H1 (cell line): ENCODE data around the gene LYRM4. TPM values are rescaled to one million over a fixed set of nuclear protein-coding genes. Genes with fewer than 3 reads are reported as not detected.

Experiments
- CTCF ChIA-PET: fragments of 300-600 bp; sonication (Branson Sonifier 250); formaldehyde crosslinking; loops from one replicate; lab custom pipeline; 2021; ENCODE audit not compliant: partially characterized antibody; lab: Charles Lee
- POLR2A ChIA-PET: fragments of 300-600 bp; sonication (Branson Sonifier 250); formaldehyde crosslinking; loops from one replicate; lab custom pipeline; 2021; ENCODE audit warnings: inconsistent platforms; ENCODE audit not compliant: partially characterized antibody; lab: Charles Lee
- DNase-seq, 2 experiments: peaks; one replicate each; pipeline versions ENCODE4 v3.0.0 to v3.0.0-alpha.2; 2010 to 2022; ENCODE audit warnings: low spot score in 2 of 2, low read depth in 1 of 2, mixed read lengths in 1 of 2
- FAIRE-seq: peaks from 2 replicates; lab custom pipeline; 2011; peaks lifted over from hg19 to GRCh38; lab: Jason Lieb, UNC
- H2AFZ ChIP-seq: 2 replicates; pipeline ENCODE4 v1.8.1; 2012; ENCODE audit warnings: low read length, inconsistent platforms
- H2AK5ac ChIP-seq: 2 replicates; pipeline ENCODE4 v1.6.1; 2013; ENCODE audit warnings: low read depth, low read length
- H2BK120ac ChIP-seq: replicated peaks from 2 replicates; pipeline ENCODE3; 2013; ENCODE audit warnings: low read depth, low read length, inconsistent platforms
- H2BK12ac ChIP-seq: 2 replicates; pipeline ENCODE4 v1.6.1; 2013; ENCODE audit warnings: low read depth, low read length
- H2BK15ac ChIP-seq: 2 replicates; pipeline ENCODE4 v1.6.1; 2013; ENCODE audit warnings: low read length
- H2BK20ac ChIP-seq: 2 replicates; pipeline ENCODE4 v1.6.1; 2013; ENCODE audit warnings: low read length
- H2BK5ac ChIP-seq: 2 replicates; pipeline ENCODE4 v1.6.1; 2013; ENCODE audit warnings: low read depth, low read length
- H3K14ac ChIP-seq: 2 replicates; pipeline ENCODE4 v1.6.1; 2013; ENCODE audit warnings: inconsistent platforms; ENCODE audit not compliant: insufficient read length
- H3K18ac ChIP-seq: 2 replicates; pipeline ENCODE4 v1.6.1; 2013; ENCODE audit warnings: low read length; ENCODE audit errors: extremely low read depth
- H3K23ac ChIP-seq: 2 replicates; pipeline ENCODE4 v1.6.1; 2013; ENCODE audit warnings: inconsistent platforms; ENCODE audit not compliant: insufficient read length
- H3K23me2 ChIP-seq: 2 replicates; pipeline ENCODE4 v1.6.1; 2013; ENCODE audit warnings: low read depth, low read length
- H3K27ac ChIP-seq: 2 replicates; pipeline ENCODE4 v1.6.1; 2011; ENCODE audit warnings: low read depth, low read length, inconsistent platforms
- H3K27me3 ChIP-seq, 4 experiments: replicated peaks in 1 of 4; 1 replicate in 1 of 4; 2 replicates in 3 of 4; pipeline versions ENCODE4 v1.6.1 to v1.8.1; 2011 to 2013; ENCODE audit warnings: low read length in 3 of 4, mild to moderate bottlenecking in 3 of 4, inconsistent platforms in 2 of 4, mixed read lengths in 2 of 4, moderate library complexity in 1 of 4; ENCODE audit not compliant: control insufficient read depth in 3 of 4, insufficient read depth in 3 of 4; ENCODE audit errors: extremely low read depth in 1 of 4
- H3K36me3 ChIP-seq, 4 experiments: 2 replicates each; pipeline versions ENCODE4 v1.6.1 to v1.8.1; 2011 to 2013; ENCODE audit warnings: mild to moderate bottlenecking in 4 of 4, low read length in 3 of 4, moderate library complexity in 2 of 4, control low read depth in 1 of 4, inconsistent platforms in 1 of 4; ENCODE audit not compliant: insufficient read depth in 4 of 4, control insufficient read depth in 2 of 4
- H3K4ac ChIP-seq: replicated peaks from 2 replicates; pipeline ENCODE3; 2013; ENCODE audit warnings: low read length, low read depth, mixed read lengths, inconsistent platforms; ENCODE audit not compliant: insufficient read length
- H3K4me1 ChIP-seq, 4 experiments: replicated peaks in 1 of 4; 1 replicate in 1 of 4; 2 replicates in 3 of 4; pipeline versions ENCODE4 v1.6.1 to v1.8.1; 2011 to 2013; ENCODE audit warnings: low read length in 3 of 4, inconsistent platforms in 2 of 4, mixed read lengths in 1 of 4; ENCODE audit not compliant: insufficient read depth in 4 of 4, control insufficient read depth in 3 of 4
- H3K4me2 ChIP-seq, 2 experiments: 2 replicates each; pipeline versions ENCODE4 v1.6.1 to v1.8.1; 2011 to 2013; ENCODE audit warnings: low read depth in 2 of 2, low read length in 2 of 2, control low read depth in 1 of 2, inconsistent platforms in 1 of 2, mild to moderate bottlenecking in 1 of 2; ENCODE audit not compliant: insufficient read depth in 1 of 2
- H3K4me3 ChIP-seq, 4 experiments: fragments of 200-600, 300-600 bp in 1 of 4; sonication (generic), shearing (Covaris generic), sonication (Bioruptor Twin) in 1 of 4; 2 replicates each; pipeline versions ENCODE4 v1.5.1 to v1.8.1; 2011 to 2016; ENCODE audit warnings: low read length in 4 of 4, low read depth in 3 of 4, control low read depth in 2 of 4, inconsistent platforms in 2 of 4, mild to moderate bottlenecking in 2 of 4, mixed read lengths in 1 of 4, moderate library complexity in 1 of 4; ENCODE audit not compliant: insufficient read depth in 2 of 4; ENCODE audit errors: extremely low read depth in 1 of 4
- H3K56ac ChIP-seq: replicated peaks from 2 replicates; pipeline ENCODE3; 2013; ENCODE audit warnings: low read depth, mild to moderate bottlenecking, mixed read lengths, low read length, inconsistent platforms; ENCODE audit not compliant: insufficient read length
- H3K79me1 ChIP-seq: 2 replicates; pipeline ENCODE4 v1.6.1; 2013; ENCODE audit warnings: low read depth, low read length, control low read depth
- H3K79me2 ChIP-seq, 2 experiments: 2 replicates each; pipeline versions ENCODE4 v1.6.1 to v1.8.1; 2012 to 2013; ENCODE audit warnings: low read length in 2 of 2, mild to moderate bottlenecking in 2 of 2, inconsistent platforms in 1 of 2; ENCODE audit not compliant: insufficient read depth in 2 of 2, control insufficient read depth in 1 of 2
- H3K9ac ChIP-seq, 4 experiments: replicated peaks in 1 of 4; 1 replicate in 1 of 4; 2 replicates in 3 of 4; pipeline versions ENCODE4 v1.6.1 to v1.8.1; 2011 to 2013; ENCODE audit warnings: low read depth in 3 of 4, low read length in 3 of 4, control low read depth in 2 of 4, mild to moderate bottlenecking in 2 of 4, moderate library complexity in 2 of 4, inconsistent platforms in 1 of 4; ENCODE audit errors: extremely low read depth in 1 of 4
- H3K9me3 ChIP-seq, 2 experiments: 2 replicates each; pipeline versions ENCODE4 v1.6.1 to v1.8.1; 2012 to 2013; ENCODE audit warnings: mild to moderate bottlenecking in 2 of 2, moderate library complexity in 2 of 2, control low read depth in 1 of 2, inconsistent platforms in 1 of 2, low read depth in 1 of 2, low read length in 1 of 2, mixed read lengths in 1 of 2; ENCODE audit not compliant: insufficient read depth in 2 of 2
- H4K20me1 ChIP-seq, 2 experiments: replicated peaks in 1 of 2; 2 replicates each; pipeline versions ENCODE3 to v1.8.1; 2011 to 2013; ENCODE audit warnings: inconsistent platforms in 2 of 2, low read length in 2 of 2, mild to moderate bottlenecking in 1 of 2; ENCODE audit not compliant: insufficient read depth in 2 of 2, control insufficient read depth in 1 of 2
- H4K5ac ChIP-seq: 2 replicates; pipeline ENCODE4 v1.6.1; 2013; ENCODE audit warnings: low read length, low read depth, mixed read lengths, inconsistent platforms; ENCODE audit not compliant: insufficient read length
- H4K8ac ChIP-seq: 2 replicates; pipeline ENCODE4 v1.8.0; 2013; ENCODE audit warnings: mild to moderate bottlenecking, moderate library complexity, low read length, inconsistent platforms; ENCODE audit not compliant: insufficient read depth; ENCODE audit errors: extremely low read depth
- H4K91ac ChIP-seq: replicated peaks from 2 replicates; pipeline ENCODE3; 2013; ENCODE audit warnings: low read length, mixed read lengths, inconsistent platforms; ENCODE audit not compliant: insufficient read length
- SIRT6 ChIP-seq: IDR thresholded peaks from one replicate; pipeline ENCODE4 v1.7.1; 2012; ENCODE audit warnings: low read length, inconsistent platforms
- WGBS, 2 experiments: shearing (Covaris generic) in 1 of 2; methylation state at CpG; one replicate each; pipeline versions ENCODE4 v1.1.6 to v1.1.7; 2013 to 2015; ENCODE audit warnings: low lambda C conversion rate in 2 of 2, mixed read lengths in 2 of 2, inconsistent platforms in 1 of 2, low coverage in 1 of 2, missing lambda C conversion rate in 1 of 2; ENCODE audit not compliant: insufficient replicate concordance in 2 of 2, insufficient coverage in 1 of 2, insufficient read length in 1 of 2; ENCODE audit errors: extremely low coverage in 1 of 2, missing lambda C conversion rate in 1 of 2; 5-methylcytosine and 5-hydroxymethylcytosine counted together
- polyA plus RNA-seq, 7 experiments: library from polyadenylated mRNA; depleted of rRNA in 3 of 7; stranded (reverse) in 5 of 7; unstranded in 2 of 7; fragments of >200 nt in 5 of 7; fragments of 200-250 nt in 2 of 7; gene quantifications; 1 replicate in 5 of 7; 2 replicates in 1 of 7; 4 replicates in 1 of 7; pipeline versions ENCODE4 v1.2.1 to v1.2.3, GENCODE V29; 2011 to 2013; ENCODE audit warnings: missing spikeins in 2 of 7, mixed read lengths in 2 of 7
- total RNA-seq: library from RNA; stranded (reverse); fragmentation: NEBNext Ultra II Directional; extraction: Animal tissue kit (Norgen Biotek cat#: 25700); gene quantifications from 2 replicates; pipeline ENCODE4 v1.2.1, GENCODE V29; 2021
- TF ChIP-seq, protein P1 (sequence below), 3 experiments: IDR thresholded peaks; 1 replicate in 2 of 3; 2 replicates in 1 of 3; pipeline versions ENCODE4 v1.5.1 to v1.6.1; 2011; ENCODE audit warnings: low read length in 3 of 3, mild to moderate bottlenecking in 3 of 3, inconsistent platforms in 2 of 3, low read depth in 1 of 3, moderate library complexity in 1 of 3; ENCODE audit not compliant: insufficient read depth in 1 of 3; ENCODE audit errors: control extremely low read depth in 1 of 3

The LYRM4 gene
- total and polyA plus RNA-seq, 2 of the 8 experiments (the other 6 are each of a cell fraction or from before 2014, with no cell fraction given) = 56.6 to 62.8 TPM

- Histone ChIP-seq H3K23me2 (no peaks in the 10 kb centered on the region; the same call in 1 of the 2 replicates), H2AK5ac (no peak overlapping the region), H2BK15ac (no peak overlapping the region), H4K20me1 (peaks cover 1 to 7% of the 10 kb centered on the region in 2 experiments), H2BK20ac (no peak overlapping the region), H4K91ac (no peak overlapping the region), H3K14ac (no peak overlapping the region), H3K27ac (no peak overlapping the region), H3K9ac (no peak overlapping the region), H4K8ac (no peak overlapping the region), H3K79me1 (no peaks in the 10 kb centered on the region), H2AFZ (no peak overlapping the region), H2BK5ac (no peak overlapping the region), H3K4me3 (no peak overlapping the region), H3K9me3 (no peaks in the 10 kb centered on the region), H3K4ac (no peak overlapping the region), H3K4me1 (no peaks in the 10 kb centered on the region), H3K18ac (no peak overlapping the region), H3K79me2 (no peaks in the 10 kb centered on the region), H4K5ac (no peak overlapping the region), H3K4me2 (no peak overlapping the region), H3K27me3 (no peaks in the 10 kb centered on the region), H2BK120ac (no peak overlapping the region), H3K56ac (no peak overlapping the region), H3K23ac (no peak overlapping the region)
- ChIA-PET CTCF (interaction anchor here (0.6 to 1.2 kb wide), 2 partner anchors 10 to 18 kb away, joined by 3 to 4 read pairs; no protein-coding TSS in a partner anchor), POLR2A (no interaction called here)
- 94% methylated on average over 10 of the region's 10 CpGs; no CpG with 5 or more reads in 1 of the 2 experiments for WGBS, 2 experiments
- FAIRE-seq (no peak), DNase-seq (no peak)
- TF ChIP-seq SIRT6 = no peak
- TF ChIP-seq, protein P1, sequence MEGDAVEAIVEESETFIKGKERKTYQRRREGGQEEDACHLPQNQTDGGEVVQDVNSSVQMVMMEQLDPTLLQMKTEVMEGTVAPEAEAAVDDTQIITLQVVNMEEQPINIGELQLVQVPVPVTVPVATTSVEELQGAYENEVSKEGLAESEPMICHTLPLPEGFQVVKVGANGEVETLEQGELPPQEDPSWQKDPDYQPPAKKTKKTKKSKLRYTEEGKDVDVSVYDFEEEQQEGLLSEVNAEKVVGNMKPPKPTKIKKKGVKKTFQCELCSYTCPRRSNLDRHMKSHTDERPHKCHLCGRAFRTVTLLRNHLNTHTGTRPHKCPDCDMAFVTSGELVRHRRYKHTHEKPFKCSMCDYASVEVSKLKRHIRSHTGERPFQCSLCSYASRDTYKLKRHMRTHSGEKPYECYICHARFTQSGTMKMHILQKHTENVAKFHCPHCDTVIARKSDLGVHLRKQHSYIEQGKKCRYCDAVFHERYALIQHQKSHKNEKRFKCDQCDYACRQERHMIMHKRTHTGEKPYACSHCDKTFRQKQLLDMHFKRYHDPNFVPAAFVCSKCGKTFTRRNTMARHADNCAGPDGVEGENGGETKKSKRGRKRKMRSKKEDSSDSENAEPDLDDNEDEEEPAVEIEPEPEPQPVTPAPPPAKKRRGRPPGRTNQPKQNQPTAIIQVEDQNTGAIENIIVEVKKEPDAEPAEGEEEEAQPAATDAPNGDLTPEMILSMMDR (IDR thresholded peaks at IDR 0.05; ENCODE audit: control extremely low read depth in 1 of 3, insufficient read depth in 1 of 3, low read depth in 1 of 3, low read length in 3 of 3) = peak in 1 of 3 experiments; percentile 15; a peak in 1 of 4 replicates
- TF ChIP-seq, all 59 proteins: peak for 1
- H2BK12ac ChIP-seq = no peak overlapping the region
- no peaks in the 10 kb centered on the region for H3K36me3 ChIP-seq
Measured at GRCh38 chr6:5115168-5115567, 145.6 kb downstream of the LYRM4 start.
